CD14-positive monocyte (primary cell): Measurements from ENCODE around the gene NRG3. TPM values are rescaled to one million over a fixed set of nuclear protein-coding genes. Genes with fewer than 3 reads are reported as not detected.

Source experiments
- DNase-seq, 3 donors: peaks; one replicate each; pipeline ENCODE4 v3.0.0-alpha.2; 2011 to 2022
- H2AFZ ChIP-seq: 2 replicates; pipeline ENCODE4 v1.6.0; 2012; ENCODE audit warnings: mild to moderate bottlenecking, low read depth, low read length, inconsistent platforms; ENCODE audit not compliant: insufficient read depth, poor library complexity, severe bottlenecking
- H3K27ac ChIP-seq, 2 donors: 1 replicate in 1 of 2; 2 replicates in 1 of 2; pipeline ENCODE4 v1.5.1; 2012 to 2013; ENCODE audit warnings: low read length in 2 of 2, control low read depth in 1 of 2, inconsistent platforms in 1 of 2, low read depth in 1 of 2, mild to moderate bottlenecking in 1 of 2
- H3K27me3 ChIP-seq, 2 donors: one replicate each; pipeline versions ENCODE4 v1.6.0 to v1.6.1; 2011 to 2013; ENCODE audit warnings: low read length in 2 of 2; ENCODE audit not compliant: control insufficient read depth in 2 of 2, insufficient read depth in 2 of 2
- H3K36me3 ChIP-seq, 2 donors: replicated peaks in 1 of 2; 1 replicate in 1 of 2; 2 replicates in 1 of 2; pipeline versions ENCODE4 v1.5.1 to v1.6.1; 2012 to 2013; ENCODE audit warnings: low read length in 2 of 2, control low read depth in 1 of 2, inconsistent platforms in 1 of 2, mild to moderate bottlenecking in 1 of 2; ENCODE audit not compliant: insufficient read depth in 2 of 2, control insufficient read depth in 1 of 2
- H3K4me1 ChIP-seq, 2 donors: 1 replicate in 1 of 2; 2 replicates in 1 of 2; pipeline versions ENCODE4 v1.5.1 to v1.6.1; 2012 to 2013; ENCODE audit warnings: low read length in 2 of 2, control low read depth in 1 of 2, inconsistent platforms in 1 of 2, mild to moderate bottlenecking in 1 of 2, moderate library complexity in 1 of 2; ENCODE audit not compliant: insufficient read depth in 2 of 2, control insufficient read depth in 1 of 2
- H3K4me2 ChIP-seq: replicated peaks from 2 replicates; pipeline ENCODE3; 2012; ENCODE audit warnings: low read length, moderate library complexity, mild to moderate bottlenecking; ENCODE audit not compliant: poor library complexity, severe bottlenecking; ENCODE audit errors: extremely low read depth
- H3K4me3 ChIP-seq, 3 experiments: fragments of 200-600 bp in 1 of 3; sonication (generic) in 1 of 3; replicated peaks in 1 of 3; 1 replicate in 2 of 3; 2 replicates in 1 of 3; pipeline ENCODE4 v1.5.1; 2011 to 2013; ENCODE audit warnings: low read length in 3 of 3, mild to moderate bottlenecking in 3 of 3, control low read depth in 2 of 3, low read depth in 2 of 3, inconsistent platforms in 1 of 3, moderate library complexity in 1 of 3
- H3K79me2 ChIP-seq: 2 replicates; pipeline ENCODE4 v1.6.0; 2012; ENCODE audit warnings: mild to moderate bottlenecking, control low read depth, inconsistent platforms, low read length, moderate library complexity; ENCODE audit not compliant: insufficient read depth
- H3K9ac ChIP-seq: 2 replicates; pipeline ENCODE4 v1.6.0; 2017; ENCODE audit warnings: low read length, mild to moderate bottlenecking; ENCODE audit not compliant: insufficient read depth, poor library complexity, severe bottlenecking
- H3K9me3 ChIP-seq, 2 donors: replicated peaks in 1 of 2; 1 replicate in 1 of 2; 2 replicates in 1 of 2; pipeline versions ENCODE4 v1.5.1 to v1.6.1; 2012 to 2013; ENCODE audit warnings: low read length in 2 of 2, control low read depth in 1 of 2; ENCODE audit not compliant: control insufficient read depth in 1 of 2, insufficient read depth in 1 of 2
- H4K20me1 ChIP-seq: 2 replicates; pipeline ENCODE4 v1.6.0; 2012; ENCODE audit warnings: mild to moderate bottlenecking, low read length, control low read depth, moderate library complexity; ENCODE audit not compliant: insufficient read depth
- H3K27ac Mint-ChIP-seq, 7 donors: one replicate each; pipeline ENCODE4 v1.8.0; 2020; ENCODE audit warnings: mild to moderate bottlenecking in 7 of 7, mixed read lengths in 7 of 7, moderate library complexity in 6 of 7, inconsistent platforms in 2 of 7
- H3K27me3 Mint-ChIP-seq, 3 donors: one replicate each; pipeline ENCODE4 v1.8.0; 2021 to 2022; ENCODE audit warnings: low read depth in 3 of 3, mild to moderate bottlenecking in 3 of 3, mixed read lengths in 3 of 3, moderate library complexity in 3 of 3, inconsistent platforms in 1 of 3
- H3K36me3 Mint-ChIP-seq, 2 donors: one replicate each; pipeline ENCODE4 v1.8.0; 2020; ENCODE audit warnings: mixed read lengths in 2 of 2, inconsistent platforms in 1 of 2, mild to moderate bottlenecking in 1 of 2
- H3K4me1 Mint-ChIP-seq: one replicate; pipeline ENCODE4 v1.8.0; 2020; ENCODE audit warnings: mild to moderate bottlenecking, mixed read lengths
- H3K4me3 Mint-ChIP-seq, 2 donors: one replicate each; pipeline ENCODE4 v1.8.0; 2020; ENCODE audit warnings: mild to moderate bottlenecking in 2 of 2, mixed read lengths in 2 of 2, moderate library complexity in 1 of 2
- H3K9me3 Mint-ChIP-seq, 7 donors: one replicate each; pipeline ENCODE4 v1.8.0; 2020 to 2022; ENCODE audit warnings: mixed read lengths in 7 of 7, mild to moderate bottlenecking in 6 of 7, moderate library complexity in 6 of 7, inconsistent platforms in 2 of 7
- WGBS: methylation state at CpG from one replicate; pipeline ENCODE4 v1.1.5; 2013; ENCODE audit warnings: missing lambda C conversion rate; ENCODE audit not compliant: insufficient coverage; 5-methylcytosine and 5-hydroxymethylcytosine counted together
- intact Hi-C, 2 donors: fragments of 100-400 bp; cut with micrococcal nuclease; formaldehyde crosslinking; loops; one replicate each; pipeline versions ENCODE4 v1.15.0 to v1.15.1; 2023
- polyA plus RNA-seq, 3 donors: library from polyadenylated mRNA; depleted of rRNA in 1 of 3; unstranded in 2 of 3; stranded (reverse) in 1 of 3; fragments of 300-500 nt in 2 of 3; fragments of >200 nt in 1 of 3; fragmentation: Illumina TruSeq in 2 of 3; gene quantifications; 1 replicate in 2 of 3; 2 replicates in 1 of 3; pipeline ENCODE4 v1.2.3, GENCODE V29; 2012 to 2021
- TF ChIP-seq, protein P1 (sequence below): fragments of 200-600 bp; IDR thresholded peaks from one replicate; pipeline ENCODE4 v1.8.0; 2022; ENCODE audit warnings: antibody characterized with exemption, mild to moderate bottlenecking

NRG3 gene
- polyA plus RNA-seq, 3 donors: not detected

DNA sequence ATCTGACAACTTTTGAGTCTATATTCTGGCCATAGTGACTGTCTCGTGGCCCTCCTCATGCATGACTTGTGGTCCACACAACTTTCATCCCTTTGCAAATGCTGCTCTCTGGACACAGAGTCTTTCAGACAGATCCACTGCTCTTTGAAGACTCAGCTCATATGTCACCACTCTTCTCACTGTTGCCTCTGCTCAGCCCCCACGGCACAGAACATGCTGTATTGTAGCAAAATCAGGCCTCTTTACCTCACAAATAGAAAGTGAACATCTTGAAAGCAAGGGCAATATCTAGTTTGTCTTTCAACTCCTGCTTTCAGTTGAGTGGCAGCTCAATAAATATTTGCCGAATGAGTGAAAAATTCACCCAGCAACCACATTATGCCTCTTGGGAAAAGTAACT is 443.5 kb downstream of the NRG3 start:
- Histone ChIP-seq H3K79me2 (no peaks in the 10 kb centered on the region), H3K9me3 (peaks cover 0 to 6% of the 10 kb centered on the region in 2 donors), H3K27ac (no peak overlapping the region), H4K20me1 (no peaks in the 10 kb centered on the region), H3K27me3 (no peaks in the 10 kb centered on the region), H3K36me3 (no peaks in the 10 kb centered on the region), H3K9ac (no peak overlapping the region), H3K4me2 (no peak overlapping the region), H3K4me1 (no peaks in the 10 kb centered on the region), H2AFZ (no peak overlapping the region), H3K4me3 (no peak overlapping the region)
- H3K4me1 Mint-ChIP-seq: no peaks in the 10 kb centered on the region
- WGBS: 69% methylated on average over 2 of the region's 3 CpGs
- intact Hi-C loops: no loop called here
- H3K27me3 Mint-ChIP-seq: no peaks in the 10 kb centered on the region
- no peak overlapping the region for H3K4me3 Mint-ChIP-seq
- no peak for DNase-seq
- no peaks in the 10 kb centered on the region for H3K36me3 Mint-ChIP-seq
- H3K9me3 Mint-ChIP-seq: peaks cover 0 to 9% (median 2%) of the 10 kb centered on the region in 7 donors
- no peak overlapping the region for H3K27ac Mint-ChIP-seq
- TF ChIP-seq, protein P1, sequence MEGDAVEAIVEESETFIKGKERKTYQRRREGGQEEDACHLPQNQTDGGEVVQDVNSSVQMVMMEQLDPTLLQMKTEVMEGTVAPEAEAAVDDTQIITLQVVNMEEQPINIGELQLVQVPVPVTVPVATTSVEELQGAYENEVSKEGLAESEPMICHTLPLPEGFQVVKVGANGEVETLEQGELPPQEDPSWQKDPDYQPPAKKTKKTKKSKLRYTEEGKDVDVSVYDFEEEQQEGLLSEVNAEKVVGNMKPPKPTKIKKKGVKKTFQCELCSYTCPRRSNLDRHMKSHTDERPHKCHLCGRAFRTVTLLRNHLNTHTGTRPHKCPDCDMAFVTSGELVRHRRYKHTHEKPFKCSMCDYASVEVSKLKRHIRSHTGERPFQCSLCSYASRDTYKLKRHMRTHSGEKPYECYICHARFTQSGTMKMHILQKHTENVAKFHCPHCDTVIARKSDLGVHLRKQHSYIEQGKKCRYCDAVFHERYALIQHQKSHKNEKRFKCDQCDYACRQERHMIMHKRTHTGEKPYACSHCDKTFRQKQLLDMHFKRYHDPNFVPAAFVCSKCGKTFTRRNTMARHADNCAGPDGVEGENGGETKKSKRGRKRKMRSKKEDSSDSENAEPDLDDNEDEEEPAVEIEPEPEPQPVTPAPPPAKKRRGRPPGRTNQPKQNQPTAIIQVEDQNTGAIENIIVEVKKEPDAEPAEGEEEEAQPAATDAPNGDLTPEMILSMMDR: no peak

DNA sequence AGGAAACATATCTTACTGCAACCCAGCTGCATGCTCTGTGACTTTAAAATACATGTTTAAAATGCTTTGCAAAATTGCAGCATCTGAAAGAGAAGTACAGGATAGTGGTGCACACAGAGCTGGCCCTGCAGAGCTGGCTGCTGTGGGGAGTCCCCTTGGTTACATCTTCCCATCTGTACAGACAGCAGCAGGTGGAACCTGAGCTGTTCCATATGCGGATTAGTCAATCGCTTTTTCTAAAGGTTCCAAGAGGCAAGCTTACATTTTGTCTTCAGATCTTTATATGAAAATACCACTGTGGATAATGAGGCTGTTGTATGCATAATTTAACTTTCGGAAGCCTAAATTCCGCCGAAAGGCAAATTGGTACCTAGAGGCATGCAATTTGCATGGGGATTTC is 444.1 kb downstream of the NRG3 start:
- intact Hi-C loops: no loop called here
- Histone ChIP-seq H3K79me2 (no peaks in the 10 kb centered on the region), H3K27me3 (no peaks in the 10 kb centered on the region), H3K36me3 (no peaks in the 10 kb centered on the region), H3K4me1 (no peaks in the 10 kb centered on the region), H3K4me2 (no peak overlapping the region), H3K9ac (no peak overlapping the region), H3K9me3 (peaks cover 0 to 6% of the 10 kb centered on the region in 2 donors), H3K27ac (no peak overlapping the region), H2AFZ (no peak overlapping the region), H4K20me1 (no peaks in the 10 kb centered on the region), H3K4me3 (no peak overlapping the region)
- H3K36me3 Mint-ChIP-seq: no peaks in the 10 kb centered on the region
- H3K4me1 Mint-ChIP-seq: no peaks in the 10 kb centered on the region
- H3K27me3 Mint-ChIP-seq: no peaks in the 10 kb centered on the region
- DNase-seq: no peak
- TF ChIP-seq, protein P1: no peak
- H3K27ac Mint-ChIP-seq: no peak overlapping the region
- WGBS: no CpG with 5 or more reads among the region's 5 CpGs
- no peak overlapping the region for H3K4me3 Mint-ChIP-seq
- H3K9me3 Mint-ChIP-seq: peaks cover 0 to 9% (median 2%) of the 10 kb centered on the region in 7 donors
